ENCODE measurements around the gene PAWR. TPM values are rescaled to one million over a fixed set of nuclear protein-coding genes. Genes with fewer than 3 reads are reported as not detected.

PAWR gene
- total RNA-seq, 1 donor from 2014 or later: 204 TPM

GRCh38 chr12:79592865-79593264 lies 97.9 kb downstream of the PAWR start:
- no peak overlapping the region for H2AFZ ChIP-seq (ENCODE audit: low read depth, low read length)
- no peak overlapping the region for H3K4me3 ChIP-seq (ENCODE audit: insufficient read depth, low read depth, low read length)
- H3K79me2 ChIP-seq (ENCODE audit: insufficient read depth, low read length): peaks cover 18% of the 10 kb centered on the region
- H3K36me3 Mint-ChIP-seq (ENCODE audit: low read depth, unreplicated experiment): peaks cover 2% of the 10 kb centered on the region
- H4K20me1 ChIP-seq (ENCODE audit: insufficient read depth, low read length): peaks cover 1% of the 10 kb centered on the region
- H3K4me1 ChIP-seq (ENCODE audit: insufficient read depth, low read length): no peaks in the 10 kb centered on the region
- no peak overlapping the region for H3K9ac ChIP-seq (ENCODE audit: low read length)
- FAIRE-seq: no peak
- H3K27me3 ChIP-seq (ENCODE audit: insufficient read depth, low read length): no peaks in the 10 kb centered on the region
- H3K4me3 Mint-ChIP-seq (ENCODE audit: unreplicated experiment): no peak overlapping the region
- H3K27ac ChIP-seq (ENCODE audit: low read depth, low read length): no peak overlapping the region
- no peak for DNase-seq (ENCODE audit: low read depth)
- H3K4me1 Mint-ChIP-seq (ENCODE audit: low read depth, unreplicated experiment): no peaks in the 10 kb centered on the region
- H3K9me3 Mint-ChIP-seq (ENCODE audit: unreplicated experiment): no peaks in the 10 kb centered on the region
- H3K9me3 ChIP-seq (ENCODE audit: insufficient read depth, low read depth, low read length): no peaks in the 10 kb centered on the region
- peaks cover 15% of the 10 kb centered on the region for H3K36me3 ChIP-seq (ENCODE audit: insufficient read depth, low read length)
- H3K27me3 Mint-ChIP-seq (ENCODE audit: low read depth, unreplicated experiment): no peaks in the 10 kb centered on the region
- no peak overlapping the region for H3K27ac Mint-ChIP-seq (ENCODE audit: unreplicated experiment)
- no peak overlapping the region for H3K4me2 ChIP-seq (ENCODE audit: low read length)
- TF ChIP-seq EZH2 (IDR thresholded peaks at IDR 0.05; ENCODE audit: insufficient read depth, low read length) (no peak), CTCF (IDR thresholded peaks at IDR 0.05; ENCODE audit: insufficient read depth, low read depth, low read length) (no peak)

DNA sequence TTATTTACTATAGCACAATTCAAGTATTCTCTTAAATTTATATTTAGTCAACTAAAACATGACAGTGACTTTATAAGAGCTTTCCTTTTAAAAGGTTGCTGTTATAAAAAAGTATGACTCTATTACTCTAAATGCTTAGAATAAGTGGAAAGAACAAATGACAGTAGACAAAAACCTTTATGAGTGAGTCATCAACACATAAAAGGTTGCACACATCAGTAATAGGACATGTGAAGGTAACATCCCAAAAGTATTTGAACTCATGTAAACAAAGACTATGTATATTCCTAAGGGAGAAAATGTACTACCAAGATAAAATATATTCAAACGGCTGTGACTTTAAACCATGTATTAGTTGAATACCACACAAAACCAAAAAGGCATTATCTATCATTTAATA lies 98.8 kb downstream of the PAWR start:
- no peak overlapping the region for H3K4me3 Mint-ChIP-seq (ENCODE audit: unreplicated experiment)
- Histone ChIP-seq H3K27ac (ENCODE audit: low read depth, low read length) (no peak overlapping the region), H3K4me2 (ENCODE audit: low read length) (no peak overlapping the region), H3K9ac (ENCODE audit: low read length) (no peak overlapping the region), H2AFZ (ENCODE audit: low read depth, low read length) (no peak overlapping the region), H3K4me1 (ENCODE audit: insufficient read depth, low read length) (no peaks in the 10 kb centered on the region), H3K36me3 (ENCODE audit: insufficient read depth, low read length) (peaks cover 15% of the 10 kb centered on the region), H3K27me3 (ENCODE audit: insufficient read depth, low read length) (no peaks in the 10 kb centered on the region), H3K4me3 (ENCODE audit: insufficient read depth, low read depth, low read length) (no peak overlapping the region), H4K20me1 (ENCODE audit: insufficient read depth, low read length) (no peaks in the 10 kb centered on the region), H3K79me2 (ENCODE audit: insufficient read depth, low read length) (peaks cover 9% of the 10 kb centered on the region), H3K9me3 (ENCODE audit: insufficient read depth, low read depth, low read length) (no peaks in the 10 kb centered on the region)
- H3K4me1 Mint-ChIP-seq (ENCODE audit: low read depth, unreplicated experiment): no peaks in the 10 kb centered on the region
- no peak for TF ChIP-seq EZH2 (IDR thresholded peaks at IDR 0.05; ENCODE audit: insufficient read depth, low read length)
- TF ChIP-seq CTCF (IDR thresholded peaks at IDR 0.05; ENCODE audit: insufficient read depth, low read depth, low read length): no peak
- H3K36me3 Mint-ChIP-seq (ENCODE audit: low read depth, unreplicated experiment): no peaks in the 10 kb centered on the region
- H3K27me3 Mint-ChIP-seq (ENCODE audit: low read depth, unreplicated experiment): no peaks in the 10 kb centered on the region
- no peak overlapping the region for H3K27ac Mint-ChIP-seq (ENCODE audit: unreplicated experiment)
- FAIRE-seq (no peak), DNase-seq (ENCODE audit: low read depth) (no peak)
- H3K9me3 Mint-ChIP-seq (ENCODE audit: unreplicated experiment): no peaks in the 10 kb centered on the region

GRCh38 chr12:79590751-79591150 lies 100.0 kb downstream of the PAWR start:
- Histone ChIP-seq H3K79me2 (ENCODE audit: insufficient read depth, low read length) (peaks cover under 1% of the 10 kb centered on the region), H3K4me3 (ENCODE audit: insufficient read depth, low read depth, low read length) (no peak overlapping the region), H3K27me3 (ENCODE audit: insufficient read depth, low read length) (no peaks in the 10 kb centered on the region), H3K4me1 (ENCODE audit: insufficient read depth, low read length) (no peaks in the 10 kb centered on the region), H2AFZ (ENCODE audit: low read depth, low read length) (no peak overlapping the region), H3K27ac (ENCODE audit: low read depth, low read length) (no peak overlapping the region), H3K9ac (ENCODE audit: low read length) (no peak overlapping the region), H4K20me1 (ENCODE audit: insufficient read depth, low read length) (no peaks in the 10 kb centered on the region), H3K36me3 (ENCODE audit: insufficient read depth, low read length) (peaks cover 21% of the 10 kb centered on the region), H3K4me2 (ENCODE audit: low read length) (no peak overlapping the region), H3K9me3 (ENCODE audit: insufficient read depth, low read depth, low read length) (no peaks in the 10 kb centered on the region)
- FAIRE-seq (no peak), DNase-seq (ENCODE audit: low read depth) (no peak)
- TF ChIP-seq CTCF (IDR thresholded peaks at IDR 0.05; ENCODE audit: insufficient read depth, low read depth, low read length) (no peak), EZH2 (IDR thresholded peaks at IDR 0.05; ENCODE audit: insufficient read depth, low read length) (no peak)
- H3K4me1 Mint-ChIP-seq (ENCODE audit: low read depth, unreplicated experiment): no peaks in the 10 kb centered on the region
- no peaks in the 10 kb centered on the region for H3K27me3 Mint-ChIP-seq (ENCODE audit: low read depth, unreplicated experiment)
- no peak overlapping the region for H3K27ac Mint-ChIP-seq (ENCODE audit: unreplicated experiment)
- H3K36me3 Mint-ChIP-seq (ENCODE audit: low read depth, unreplicated experiment): no peaks in the 10 kb centered on the region
- H3K9me3 Mint-ChIP-seq (ENCODE audit: unreplicated experiment): no peaks in the 10 kb centered on the region
- H3K4me3 Mint-ChIP-seq (ENCODE audit: unreplicated experiment): no peak overlapping the region
